B cell (primary cell): ENCODE data around the gene TLE5. TPM values are rescaled to one million over a fixed set of nuclear protein-coding genes. Genes with fewer than 3 reads are reported as not detected.

ENCODE experiments used
- ATAC-seq: fragments of 200-7000 bp; cut with Tn5 transposase; one replicate; pipeline ENCODE4 v1.10.0; 2021; ENCODE audit warnings: low read depth, mild to moderate bottlenecking, moderate number of reproducible peaks, moderate library complexity
- CTCF ChIA-PET: fragments of 350-600 bp; sonication (Branson Sonifier 250); formaldehyde crosslinking; loops from one replicate; lab custom pipeline; 2021; ENCODE audit warnings: antibody characterized with exemption, inconsistent platforms; lab: Charles Lee
- POLR2A ChIA-PET: fragments of 350-600 bp; sonication (Branson Sonifier 250); formaldehyde crosslinking; loops from one replicate; lab custom pipeline; 2021; ENCODE audit warnings: antibody characterized with exemption; lab: Charles Lee
- DNase-seq: peaks from one replicate; pipeline ENCODE4 v3.0.0; 2013
- H2AFZ ChIP-seq: 2 replicates; pipeline ENCODE4 v1.6.1; 2012; ENCODE audit warnings: mild to moderate bottlenecking, low read depth, low read length; ENCODE audit not compliant: insufficient read depth, poor library complexity, severe bottlenecking
- H3K27ac ChIP-seq, 2 donors: 1 replicate in 1 of 2; 2 replicates in 1 of 2; pipeline ENCODE4 v1.5.1; 2012 to 2013; ENCODE audit warnings: low read length in 2 of 2, mild to moderate bottlenecking in 2 of 2, moderate library complexity in 1 of 2
- H3K27me3 ChIP-seq, 4 experiments: fragments of 200-600 bp in 1 of 4; sonication (generic) in 1 of 4; replicated peaks in 1 of 4; 1 replicate in 2 of 4; 2 replicates in 2 of 4; pipeline versions ENCODE4 v1.6.1 to v1.7.0; 2013 to 2016; ENCODE audit warnings: low read length in 3 of 4, mild to moderate bottlenecking in 2 of 4, mixed read lengths in 1 of 4, moderate library complexity in 1 of 4; ENCODE audit not compliant: insufficient read depth in 4 of 4, control insufficient read depth in 3 of 4; ENCODE audit errors: control extremely low read depth in 1 of 4
- H3K36me3 ChIP-seq, 2 experiments: replicated peaks in 1 of 2; 1 replicate in 1 of 2; 2 replicates in 1 of 2; pipeline versions ENCODE4 v1.6.1 to v1.7.1; 2013; ENCODE audit warnings: low read length in 1 of 2; ENCODE audit not compliant: insufficient read depth in 2 of 2, control insufficient read depth in 1 of 2; ENCODE audit errors: control extremely low read depth in 1 of 2, extremely low read depth in 1 of 2
- H3K4me1 ChIP-seq, 2 donors: fragments of 200-600 bp in 1 of 2; sonication (generic) in 1 of 2; 1 replicate in 1 of 2; 2 replicates in 1 of 2; pipeline versions ENCODE4 v1.5.1 to v1.6.1; 2013 to 2017; ENCODE audit warnings: low read length in 2 of 2; ENCODE audit not compliant: control insufficient read depth in 2 of 2, insufficient read depth in 2 of 2
- H3K4me2 ChIP-seq: replicated peaks from 2 replicates; pipeline ENCODE3; 2012; ENCODE audit warnings: mild to moderate bottlenecking, low read depth, low read length; ENCODE audit not compliant: poor library complexity, severe bottlenecking
- H3K4me3 ChIP-seq, 5 experiments: fragments of 200-600 bp in 1 of 5; sonication (generic) in 1 of 5; 1 replicate in 3 of 5; 2 replicates in 2 of 5; pipeline versions ENCODE4 v1.5.1 to v1.7.0; 2011 to 2016; ENCODE audit warnings: low read length in 4 of 5, mild to moderate bottlenecking in 4 of 5, low read depth in 2 of 5, control low read depth in 1 of 5, moderate library complexity in 1 of 5; ENCODE audit not compliant: insufficient read depth in 1 of 5; ENCODE audit errors: control extremely low read depth in 1 of 5, extremely low read depth in 1 of 5
- H3K79me2 ChIP-seq: fragments of 200-600 bp; sonication (generic); one replicate; pipeline ENCODE4 v1.6.0; 2016; ENCODE audit warnings: low read length; ENCODE audit not compliant: control insufficient read depth, insufficient read depth
- H3K9ac ChIP-seq: fragments of 200-600 bp; sonication (generic); 2 replicates; pipeline ENCODE4 v1.6.1; 2017; ENCODE audit warnings: mild to moderate bottlenecking, low read length, moderate library complexity
- H3K9me3 ChIP-seq, 3 donors: one replicate each; pipeline versions ENCODE4 v1.6.1 to v1.7.1; 2013; ENCODE audit warnings: low read length in 2 of 3; ENCODE audit not compliant: control insufficient read depth in 2 of 3, insufficient read depth in 1 of 3; ENCODE audit errors: control extremely low read depth in 1 of 3
- H4K20me1 ChIP-seq: 2 replicates; pipeline ENCODE4 v1.6.0; 2012; ENCODE audit warnings: mild to moderate bottlenecking, low read length; ENCODE audit not compliant: insufficient read depth, control insufficient read depth, poor library complexity, severe bottlenecking
- H3K27ac Mint-ChIP-seq: one replicate; pipeline ENCODE4 v1.8.0; 2021; ENCODE audit warnings: mixed read lengths
- H3K27me3 Mint-ChIP-seq: one replicate; pipeline ENCODE4 v1.8.0; 2021; ENCODE audit warnings: mixed read lengths
- H3K4me1 Mint-ChIP-seq: one replicate; pipeline ENCODE4 v1.8.0; 2021; ENCODE audit warnings: mixed read lengths
- H3K4me3 Mint-ChIP-seq: one replicate; pipeline ENCODE4 v1.8.0; 2021; ENCODE audit warnings: mixed read lengths
- H3K9me3 Mint-ChIP-seq: one replicate; pipeline ENCODE4 v1.8.0; 2022; ENCODE audit warnings: mixed read lengths; ENCODE audit not compliant: insufficient read depth
- CTCF ChIP-seq: fragments of 200-600 bp; IDR thresholded peaks from one replicate; pipeline ENCODE4 v1.8.0; 2022; ENCODE audit warnings: antibody characterized with exemption, mild to moderate bottlenecking
- EZH2 ChIP-seq: IDR thresholded peaks from 2 replicates; pipeline ENCODE4 v1.6.1; 2012; ENCODE audit warnings: borderline replicate concordance, low read depth, mild to moderate bottlenecking, moderate library complexity, low read length; ENCODE audit not compliant: insufficient read depth, poor library complexity, severe bottlenecking
- WGBS: methylation state at CpG from one replicate; pipeline ENCODE4 v1.1.5; 2013; ENCODE audit warnings: missing lambda C conversion rate; ENCODE audit not compliant: insufficient coverage; 5-methylcytosine and 5-hydroxymethylcytosine counted together
- intact Hi-C: fragments of 100-400 bp; cut with micrococcal nuclease; formaldehyde crosslinking; loops from one replicate; pipeline ENCODE4 v1.10.0; 2022
- polyA plus RNA-seq: library from polyadenylated mRNA; depleted of rRNA; stranded (reverse); fragments of >200 nt; gene quantifications from 2 replicates; pipeline ENCODE4 v1.2.3, GENCODE V29; 2012
- total RNA-seq, 2 donors: library from RNA; stranded (reverse); fragments of 120-200 nt in 1 of 2; gene quantifications; 1 replicate in 1 of 2; 2 replicates in 1 of 2; pipeline versions ENCODE4 v1.2.3 to v1.2.4, GENCODE V29; 2013 to 2022

The TLE5 gene
- total and polyA plus RNA-seq, 2 donors (not counting 1 experiment from before 2014, with no cell fraction given) = 697 to 1,132 TPM

DNA sequence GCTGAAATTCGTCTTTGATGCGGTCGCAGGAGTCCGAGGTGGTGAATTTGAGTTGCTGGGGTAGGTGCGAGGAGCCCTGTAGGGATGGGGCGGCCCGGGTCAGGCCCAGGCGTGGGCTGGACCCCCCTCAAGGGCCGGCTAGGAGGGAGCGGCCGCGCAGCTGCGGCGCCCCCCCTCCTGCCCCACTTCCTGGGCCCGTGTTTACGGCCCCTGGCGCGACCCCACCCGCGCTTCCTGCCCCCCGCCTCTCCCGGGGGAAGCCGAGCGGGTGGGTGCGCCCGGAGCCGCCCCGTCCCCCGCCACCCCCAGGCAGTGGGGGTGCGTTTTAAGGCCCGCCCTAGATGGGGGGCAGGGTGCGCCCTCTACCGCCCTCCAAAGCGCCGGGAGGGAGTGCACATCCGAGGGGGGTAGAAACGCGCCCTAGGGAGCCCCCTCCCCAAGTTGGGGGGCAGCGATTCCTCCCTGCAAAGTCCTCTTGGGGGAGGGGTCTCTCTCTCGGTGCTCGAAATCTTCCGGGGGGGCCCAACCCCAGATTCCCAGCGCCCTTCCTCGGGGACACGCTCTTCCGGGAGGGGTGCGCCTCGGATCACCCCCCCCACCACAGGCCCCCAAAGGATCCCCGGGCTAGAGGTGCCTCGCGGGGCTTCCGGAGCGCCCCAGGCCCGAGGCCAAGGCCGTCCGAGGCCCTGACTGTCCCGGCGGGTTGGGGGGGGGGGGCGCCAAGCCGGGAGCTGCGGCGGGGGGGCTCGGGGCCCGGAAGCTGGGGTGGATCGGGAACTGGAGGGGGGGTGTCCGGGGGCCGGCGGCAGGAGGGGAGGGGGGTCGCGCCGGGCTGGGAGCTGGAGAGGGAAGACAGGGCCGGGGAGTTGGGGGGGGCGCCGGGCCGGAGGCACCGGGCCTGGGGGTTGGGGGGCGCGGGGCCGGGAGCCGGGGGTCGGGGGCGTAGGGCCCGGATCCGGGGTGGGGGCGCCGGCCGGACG lies 823 bp downstream of the TLE5 start:
- peak overlapping the region; percentile 96 for H3K27ac Mint-ChIP-seq
- H3K4me1 Mint-ChIP-seq = peaks cover 57% of the 10 kb centered on the region
- H2AFZ ChIP-seq = peak overlapping the region; percentile 54
- peak overlapping the region; percentile 92 for H3K4me3 Mint-ChIP-seq
- H3K79me2 ChIP-seq = peaks cover 39% of the 10 kb centered on the region
- under 1% methylated on average over 60 of the region's 88 CpGs for WGBS
- no peaks in the 10 kb centered on the region for H3K27me3 ChIP-seq
- peak overlapping the region; percentile 55 to 85 (median 80) for H3K4me3 ChIP-seq
- no peaks in the 10 kb centered on the region for H3K9me3 ChIP-seq
- no peaks in the 10 kb centered on the region for H3K27me3 Mint-ChIP-seq
- DNase-seq = peak; percentile 87
- ATAC-seq = peak; percentile 63
- peak overlapping the region; percentile 83 for H3K4me2 ChIP-seq
- H3K9me3 Mint-ChIP-seq = no peaks in the 10 kb centered on the region
- intact Hi-C loops = loop anchor here (1.0 to 10.0 kb wide), 3 partner anchors 26 to 123 kb away; partner anchors contain the start of genes GNA11 and NCLN
- peaks cover 6 to 40% of the 10 kb centered on the region in 2 experiments for H3K36me3 ChIP-seq
- ChIA-PET CTCF (interaction anchor here (0.5 to 4.6 kb wide), 11 partner anchors 14 to 106 kb away, joined by 3 to 32 read pairs (median 4); partner anchors contain the start of gene GNA11), POLR2A (interaction anchor here (0.6 to 4.0 kb wide), 12 partner anchors 9 to 1415 kb away, joined by 3 to 35 read pairs (median 4); no protein-coding TSS in a partner anchor)
- H3K4me1 ChIP-seq = peaks cover 43 to 74% of the 10 kb centered on the region in 2 donors
- peak overlapping the region; percentile 77 for H3K9ac ChIP-seq
- peak overlapping the region; percentile 76 to 79 for H3K27ac ChIP-seq
- H4K20me1 ChIP-seq = peaks cover 43% of the 10 kb centered on the region
- peak; percentile 30 for TF ChIP-seq CTCF
- no peak for TF ChIP-seq EZH2
